HG03196 (cell line): ENCODE measurements around the gene ATP6V1B1.

Source experiments
- ATAC-seq: cut with Tn5 transposase; IDR thresholded peaks from one replicate; pipeline ENCODE4 v1.9.1; 2021; ENCODE audit not compliant: unreplicated experiment

The ATP6V1B1 gene

DNA sequence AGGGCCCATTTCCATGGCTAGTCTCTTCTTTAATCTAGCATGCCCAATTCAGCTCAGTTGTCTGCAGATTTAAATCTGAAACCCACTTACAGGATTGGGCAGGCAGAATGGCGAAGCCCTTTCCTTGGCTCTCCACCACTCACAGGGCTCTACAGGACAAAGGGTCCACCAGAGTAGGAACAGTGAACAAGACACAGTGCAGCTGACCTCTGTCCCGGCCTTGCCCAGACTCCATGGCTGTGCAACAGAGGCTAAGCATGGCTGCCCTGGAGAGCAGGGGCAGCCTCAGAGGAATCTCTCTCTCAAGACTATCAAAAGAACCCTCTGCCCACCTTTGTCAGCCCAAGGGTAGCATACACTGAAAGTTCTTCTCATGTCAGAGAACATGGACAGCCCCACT is 9.7 kb upstream of the ATP6V1B1 start:
- ATAC-seq: no peak

DNA sequence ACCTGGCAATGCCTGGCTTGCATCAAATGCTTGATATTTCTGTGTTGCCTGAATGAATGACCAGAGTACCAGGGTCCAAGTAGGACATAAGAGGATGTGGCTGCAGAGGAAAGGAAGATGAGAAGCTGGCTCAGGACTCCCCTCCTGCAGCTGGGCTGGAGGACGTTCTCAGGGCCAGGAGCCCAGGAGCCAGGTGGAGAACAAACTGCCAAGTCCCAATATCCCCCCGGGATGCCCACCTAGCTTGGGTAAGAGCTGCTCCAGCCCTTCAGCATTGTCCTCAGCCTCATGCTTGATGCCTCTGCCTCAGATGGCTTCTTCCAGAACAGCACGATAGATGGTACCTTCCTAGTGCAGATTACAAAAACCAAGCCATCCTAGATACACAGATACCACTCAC is 8.6 kb upstream of the ATP6V1B1 start:
- ATAC-seq: no peak

- no peak for ATAC-seq
These were observed 8.1 kb upstream of the ATP6V1B1 start for GRCh38 chr2:70927641-70928040.

DNA sequence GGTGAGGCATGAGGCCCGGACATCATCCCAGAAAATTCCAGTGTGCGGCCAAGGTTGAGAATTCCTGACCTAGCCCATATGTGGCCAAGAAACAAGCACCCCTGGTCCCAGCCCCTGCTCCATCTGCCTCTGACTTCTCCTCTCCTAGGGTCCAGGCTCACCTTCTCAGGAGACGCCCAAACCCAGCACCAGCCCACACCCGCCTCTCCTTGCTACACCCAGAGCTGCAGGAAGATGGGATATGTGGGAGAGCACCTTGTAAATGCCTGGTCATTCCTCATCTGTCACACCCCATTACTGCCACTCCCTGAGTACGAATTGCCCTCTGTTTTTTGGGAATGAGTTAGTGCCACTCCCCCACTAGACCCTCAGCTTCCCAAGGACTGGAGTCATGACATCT is 7.3 kb upstream of the ATP6V1B1 start:
- ATAC-seq: no peak

- no peak for ATAC-seq
These were observed 5.0 kb upstream of the ATP6V1B1 start for GRCh38 chr2:70930371-70931329.

- no peak for ATAC-seq
These were observed 4.2 kb upstream of the ATP6V1B1 start for GRCh38 chr2:70931376-70932000.

DNA sequence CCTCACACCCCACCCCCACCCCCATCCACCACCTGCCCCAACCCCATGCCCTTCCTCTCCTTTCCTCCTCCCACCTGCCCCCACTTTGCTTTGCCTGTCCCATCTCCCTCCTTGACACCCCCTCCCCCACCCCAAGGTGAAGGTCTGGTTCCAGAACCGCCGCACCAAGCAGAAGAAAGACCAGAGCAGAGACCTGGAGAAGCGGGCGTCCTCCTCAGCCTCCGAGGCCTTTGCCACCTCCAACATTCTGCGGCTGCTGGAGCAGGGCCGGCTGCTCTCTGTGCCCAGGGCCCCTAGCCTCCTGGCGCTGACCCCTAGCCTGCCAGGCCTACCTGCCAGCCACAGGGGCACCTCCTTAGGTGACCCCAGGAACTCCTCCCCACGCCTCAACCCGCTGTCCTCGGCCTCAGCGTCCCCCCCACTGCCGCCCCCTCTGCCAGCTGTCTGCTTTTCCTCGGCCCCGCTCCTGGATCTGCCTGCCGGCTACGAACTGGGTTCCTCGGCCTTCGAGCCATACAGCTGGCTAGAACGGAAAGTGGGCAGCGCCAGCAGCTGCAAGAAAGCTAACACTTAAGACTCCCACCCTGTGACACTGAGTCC is 3.0 kb upstream of the ATP6V1B1 start:
- no peak for ATAC-seq

DNA sequence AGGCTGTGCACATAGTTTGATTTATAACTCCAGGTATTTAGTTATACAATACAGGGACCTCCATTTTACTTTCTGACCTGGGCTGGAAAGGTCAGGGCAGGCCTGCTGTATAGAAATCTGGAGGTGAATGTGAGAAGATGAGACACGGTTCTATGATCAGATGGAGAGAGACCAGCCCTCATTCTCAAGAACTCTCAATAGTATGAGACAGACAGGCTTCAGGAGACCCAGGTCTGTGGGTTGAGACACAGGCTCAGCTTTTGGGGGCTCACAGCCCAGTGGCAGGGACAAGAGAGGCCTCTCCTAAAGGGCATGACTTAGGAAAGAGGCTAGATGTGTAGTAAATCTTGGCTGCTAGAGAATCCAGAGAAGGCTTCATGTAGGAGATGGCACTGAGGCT is 719 bp upstream of the ATP6V1B1 start:
- no peak for ATAC-seq

DNA sequence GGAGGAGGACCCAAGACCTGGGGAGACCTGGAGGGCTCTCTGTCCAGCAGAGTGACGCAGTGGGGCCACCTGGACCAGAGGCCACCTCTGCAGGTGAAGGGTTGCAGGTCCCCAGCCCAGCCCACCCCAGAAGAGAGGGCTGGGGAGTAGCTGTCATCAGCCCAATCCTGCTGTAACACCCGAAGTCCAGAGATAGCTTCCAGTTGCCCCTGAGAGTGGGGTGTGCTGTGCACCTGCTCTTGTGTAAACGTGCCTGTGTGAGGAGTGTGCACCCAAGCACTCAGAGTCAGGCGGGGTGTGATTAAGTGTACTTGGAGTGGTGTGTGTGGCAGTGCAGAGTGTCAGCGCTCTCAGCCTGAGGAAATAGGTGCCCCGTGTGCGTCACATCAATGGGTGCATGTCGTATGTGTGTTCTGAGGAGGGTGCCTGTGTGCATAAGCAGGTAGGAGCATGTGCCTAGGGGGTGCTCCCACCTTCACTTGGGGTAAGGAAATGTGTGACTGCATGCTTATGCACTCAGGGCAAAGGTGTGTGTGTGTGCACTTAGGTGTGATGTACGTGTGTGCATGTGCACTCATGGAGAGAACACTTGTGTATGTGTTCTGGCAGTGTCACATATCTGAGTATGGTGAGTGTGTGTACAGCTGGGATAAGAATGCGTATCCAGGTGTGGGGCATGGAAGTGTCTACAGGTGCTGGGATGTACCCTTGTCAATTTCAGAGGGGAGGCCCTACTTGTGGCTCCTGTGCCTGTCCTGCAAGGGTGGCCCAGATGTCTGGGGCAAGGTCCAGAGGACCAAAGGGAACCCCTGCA is 672 bp downstream of the ATP6V1B1 start:
- ATAC-seq: no peak

DNA sequence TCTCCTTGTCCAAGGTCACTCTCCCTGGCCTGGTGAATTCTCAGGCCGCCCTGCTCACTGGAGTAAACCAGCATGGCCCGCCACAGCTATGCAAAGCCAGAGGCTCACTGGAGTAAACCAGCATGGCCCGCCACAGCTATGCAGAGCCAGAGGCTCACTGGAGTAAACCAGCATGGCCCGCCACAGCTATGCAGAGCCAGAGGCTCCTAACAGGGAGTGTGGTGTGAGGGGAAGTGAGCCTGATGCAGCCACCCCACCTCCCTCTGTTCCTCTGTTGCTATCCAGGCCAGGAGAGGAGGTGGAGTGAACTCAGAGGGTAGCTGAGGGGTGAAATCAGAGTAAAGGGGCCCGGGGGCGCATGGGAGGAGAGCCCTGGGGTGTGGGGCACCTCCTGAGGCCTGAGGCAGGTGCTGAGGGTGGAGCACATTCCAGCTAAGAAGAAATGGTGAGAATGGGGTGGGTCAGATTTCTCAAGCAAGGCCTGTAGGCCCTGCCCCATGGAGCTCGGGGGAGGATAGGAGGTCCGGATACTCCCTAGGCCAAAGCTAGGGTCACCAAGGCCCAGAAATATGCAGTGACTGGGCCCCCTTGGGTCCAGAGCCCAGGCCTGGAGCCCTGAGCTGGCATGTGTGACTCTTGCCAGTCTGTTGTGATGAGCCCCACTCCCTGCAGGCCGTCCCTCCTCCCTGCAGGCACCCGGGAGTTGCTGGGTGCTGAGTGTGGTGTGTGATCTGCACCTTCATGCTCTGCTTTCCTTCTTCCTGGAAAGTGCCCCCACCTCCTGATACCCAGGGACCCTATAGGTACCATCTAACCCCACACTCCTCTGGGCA is 1.5 kb downstream of the ATP6V1B1 start:
- no peak for ATAC-seq

GRCh38 chr2:70937866-70938585 is 2.3 kb downstream of the ATP6V1B1 start:
- ATAC-seq: no peak

DNA sequence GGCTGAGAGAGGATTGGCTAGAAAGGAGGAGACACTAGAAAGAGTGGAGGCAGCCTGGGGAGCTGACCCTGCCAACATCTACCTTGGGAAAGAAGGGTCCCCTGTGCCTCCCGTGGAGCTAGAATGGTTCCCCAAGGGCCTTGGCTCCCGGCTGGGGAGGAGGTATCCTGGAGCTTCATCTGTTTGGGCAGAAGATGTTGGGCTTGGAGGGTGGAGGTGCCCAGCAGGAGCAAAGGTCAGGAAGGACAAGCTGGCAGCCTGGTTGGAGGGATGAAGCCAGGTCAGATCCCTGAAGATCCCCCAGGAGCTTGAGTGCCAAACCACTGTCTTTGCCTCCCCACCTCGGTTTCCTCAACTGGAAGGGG is 2.9 kb downstream of the ATP6V1B1 start:
- ATAC-seq: no peak

GRCh38 chr2:70939001-70939838 is 3.5 kb downstream of the ATP6V1B1 start:
- ATAC-seq: no peak

GRCh38 chr2:70939839-70940580 is 4.3 kb downstream of the ATP6V1B1 start:
- no peak for ATAC-seq

GRCh38 chr2:70941186-70941585 is 5.5 kb downstream of the ATP6V1B1 start:
- no peak for ATAC-seq

GRCh38 chr2:70941701-70942100 is 6.0 kb downstream of the ATP6V1B1 start:
- no peak for ATAC-seq

GRCh38 chr2:70942396-70943204 is 6.9 kb downstream of the ATP6V1B1 start:
- no peak for ATAC-seq
